Measurements from ENCODE around the gene FKBP1A. TPM values are rescaled to one million over a fixed set of nuclear protein-coding genes. Genes with fewer than 3 reads are reported as not detected.

FKBP1A gene
- total and polyA plus RNA-seq, 9 of the 15 experiments (the other 6 are each of a cell fraction or from before 2014, with no cell fraction given) = 48.8 to 502 (median 89.6) TPM

DNA sequence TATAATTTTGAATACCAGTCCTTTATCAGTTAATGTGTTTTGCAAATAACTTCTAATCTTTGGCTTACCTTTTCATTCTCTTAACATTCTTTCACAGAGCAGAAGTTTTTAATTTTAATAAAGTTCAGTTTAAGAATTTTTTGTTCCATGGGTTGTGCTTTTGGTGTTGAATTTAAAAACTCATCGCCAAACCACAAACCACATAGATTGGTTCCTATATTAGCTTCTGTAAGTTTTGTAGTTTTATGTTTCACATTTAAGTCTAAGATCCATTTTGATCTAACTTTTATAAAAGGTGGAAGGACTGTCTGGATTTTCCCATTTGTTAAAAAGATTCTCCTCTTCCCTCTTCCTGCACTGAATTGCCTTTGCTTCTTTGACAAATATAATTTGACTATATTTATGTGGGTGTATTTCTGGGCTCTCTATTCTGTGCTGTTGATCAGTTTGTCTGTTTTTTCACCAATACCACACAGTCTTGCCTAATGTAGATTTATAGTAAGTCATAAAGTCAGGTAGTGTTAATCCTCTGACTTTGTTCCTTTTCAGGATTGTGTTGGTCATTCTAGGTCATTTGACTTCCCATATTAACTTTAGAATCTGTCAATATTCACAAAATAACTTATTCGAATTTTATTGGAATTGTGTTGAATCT, 46.4 kb downstream of the FKBP1A start:
- Histone ChIP-seq H3K27me3 (ENCODE audit: control insufficient read depth in 2 of 2, insufficient read depth in 2 of 2, low read length in 2 of 2) (no peaks in the 10 kb centered on the region), H3K4me2 (ENCODE audit: insufficient read depth, low read length) (no peak overlapping the region), H3K4me1 (replicated peaks in 1 of 2; ENCODE audit: control insufficient read depth in 2 of 2, insufficient read depth in 2 of 2, low read length in 2 of 2) (no peaks in the 10 kb centered on the region), H3K79me2 (ENCODE audit: control insufficient read depth, insufficient read depth, low read length) (no peaks in the 10 kb centered on the region), H3K9ac (ENCODE audit: insufficient read depth in 1 of 2, low read depth in 2 of 2, low read length in 2 of 2) (no peak overlapping the region), H3K36me3 (ENCODE audit: control insufficient read depth, insufficient read depth, low read length) (no peaks in the 10 kb centered on the region), H4K20me1 (replicated peaks; ENCODE audit: control insufficient read depth, insufficient read depth, low read length) (peaks cover 5% of the 10 kb centered on the region; the same call in 1 of the 2 replicates), H2AFZ (ENCODE audit: low read depth, low read length) (no peak overlapping the region), H3K27ac (ENCODE audit: extremely low read depth, low read depth, low read length) (no peak overlapping the region), H3K4me3 (no peak overlapping the region), H3K9me1 (ENCODE audit: control insufficient read depth, insufficient read depth, low read length) (no peaks in the 10 kb centered on the region), H3K9me3 (replicated peaks; ENCODE audit: control insufficient read depth, insufficient read depth, low read depth, low read length) (no peaks in the 10 kb centered on the region)
- no peak for FAIRE-seq
- CTCF ChIA-PET (ENCODE audit: low intra/inter-chr PET ratio) = no interaction called here
- WGBS (ENCODE audit: insufficient coverage, low coverage, missing lambda C conversion rate) = 50% methylated on average over 2 of the region's 2 CpGs
- ATAC-seq = no peak
- no peak for DNase-seq (ENCODE audit: extremely low read depth in 1 of 4, low spot score in 3 of 4)
- POLR2A ChIA-PET = no interaction called here
- BruUV-seq (replicated peaks) = no TSS peak
- intact Hi-C loops (cut with micrococcal nuclease) = no loop called here
- in situ Hi-C loops (cut with MboI) = no loop called here
- no peak for TF ChIP-seq SIRT6 (IDR thresholded peaks at IDR 0.05; ENCODE audit: low read depth, low read length)
- TF ChIP-seq, protein P1, sequence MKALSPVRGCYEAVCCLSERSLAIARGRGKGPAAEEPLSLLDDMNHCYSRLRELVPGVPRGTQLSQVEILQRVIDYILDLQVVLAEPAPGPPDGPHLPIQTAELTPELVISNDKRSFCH (CRISPR knock-in tag; IDR thresholded peaks at IDR 0.05) = no peak
- TF ChIP-seq, protein P1 (tag; IDR thresholded peaks at IDR 0.05) = no peak
- TF ChIP-seq BDP1 (IDR thresholded peaks at IDR 0.05; ENCODE audit: insufficient read depth, insufficient read length) = no peak
- no peak for TF ChIP-seq GABPB1 (CRISPR knock-in tag; IDR thresholded peaks at IDR 0.05)
- no peak for TF ChIP-seq SMAD2 (IDR thresholded peaks at IDR 0.05; ENCODE audit: low read depth, low read length)
- no peak for TF ChIP-seq TAF1 (IDR thresholded peaks at IDR 0.05; ENCODE audit: control insufficient read depth, extremely low read depth, insufficient read depth, low read length, severe bottlenecking)
- TF ChIP-seq, protein P2, sequence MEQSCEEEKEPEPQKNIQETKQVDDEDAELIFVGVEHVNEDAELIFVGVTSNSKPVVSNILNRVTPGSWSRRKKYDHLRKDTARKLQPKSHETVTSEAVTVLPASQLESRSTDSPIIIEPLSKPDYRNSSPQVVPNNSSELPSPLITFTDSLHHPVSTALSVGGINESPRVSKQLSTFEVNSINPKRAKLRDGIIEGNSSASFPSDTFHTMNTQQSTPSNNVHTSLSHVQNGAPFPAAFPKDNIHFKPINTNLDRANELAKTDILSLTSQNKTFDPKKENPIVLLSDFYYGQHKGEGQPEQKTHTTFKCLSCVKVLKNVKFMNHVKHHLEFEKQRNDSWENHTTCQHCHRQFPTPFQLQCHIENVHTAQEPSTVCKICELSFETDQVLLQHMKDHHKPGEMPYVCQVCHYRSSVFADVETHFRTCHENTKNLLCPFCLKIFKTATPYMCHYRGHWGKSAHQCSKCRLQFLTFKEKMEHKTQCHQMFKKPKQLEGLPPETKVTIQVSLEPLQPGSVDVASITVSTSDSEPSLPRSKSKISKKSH (CRISPR knock-in tag; IDR thresholded peaks at IDR 0.05) = no peak
- no peak for TF ChIP-seq NCOA1 (IDR thresholded peaks at IDR 0.05; ENCODE audit: low read depth)
- no peak for TF ChIP-seq SOX6 (IDR thresholded peaks at IDR 0.05)
- TF ChIP-seq, protein P3, sequence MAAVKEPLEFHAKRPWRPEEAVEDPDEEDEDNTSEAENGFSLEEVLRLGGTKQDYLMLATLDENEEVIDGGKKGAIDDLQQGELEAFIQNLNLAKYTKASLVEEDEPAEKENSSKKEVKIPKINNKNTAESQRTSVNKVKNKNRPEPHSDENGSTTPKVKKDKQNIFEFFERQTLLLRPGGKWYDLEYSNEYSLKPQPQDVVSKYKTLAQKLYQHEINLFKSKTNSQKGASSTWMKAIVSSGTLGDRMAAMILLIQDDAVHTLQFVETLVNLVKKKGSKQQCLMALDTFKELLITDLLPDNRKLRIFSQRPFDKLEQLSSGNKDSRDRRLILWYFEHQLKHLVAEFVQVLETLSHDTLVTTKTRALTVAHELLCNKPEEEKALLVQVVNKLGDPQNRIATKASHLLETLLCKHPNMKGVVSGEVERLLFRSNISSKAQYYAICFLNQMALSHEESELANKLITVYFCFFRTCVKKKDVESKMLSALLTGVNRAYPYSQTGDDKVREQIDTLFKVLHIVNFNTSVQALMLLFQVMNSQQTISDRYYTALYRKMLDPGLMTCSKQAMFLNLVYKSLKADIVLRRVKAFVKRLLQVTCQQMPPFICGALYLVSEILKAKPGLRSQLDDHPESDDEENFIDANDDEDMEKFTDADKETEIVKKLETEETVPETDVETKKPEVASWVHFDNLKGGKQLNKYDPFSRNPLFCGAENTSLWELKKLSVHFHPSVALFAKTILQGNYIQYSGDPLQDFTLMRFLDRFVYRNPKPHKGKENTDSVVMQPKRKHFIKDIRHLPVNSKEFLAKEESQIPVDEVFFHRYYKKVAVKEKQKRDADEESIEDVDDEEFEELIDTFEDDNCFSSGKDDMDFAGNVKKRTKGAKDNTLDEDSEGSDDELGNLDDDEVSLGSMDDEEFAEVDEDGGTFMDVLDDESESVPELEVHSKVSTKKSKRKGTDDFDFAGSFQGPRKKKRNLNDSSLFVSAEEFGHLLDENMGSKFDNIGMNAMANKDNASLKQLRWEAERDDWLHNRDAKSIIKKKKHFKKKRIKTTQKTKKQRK (IDR thresholded peaks at IDR 0.05; ENCODE audit: borderline replicate concordance, low read depth, low read length) = no peak
- no peak for TF ChIP-seq ILF3 (IDR thresholded peaks at IDR 0.05; ENCODE audit: borderline replicate concordance)
- no peak for TF ChIP-seq NCOR1 (IDR thresholded peaks at IDR 0.05)
- TF ChIP-seq, protein P4, sequence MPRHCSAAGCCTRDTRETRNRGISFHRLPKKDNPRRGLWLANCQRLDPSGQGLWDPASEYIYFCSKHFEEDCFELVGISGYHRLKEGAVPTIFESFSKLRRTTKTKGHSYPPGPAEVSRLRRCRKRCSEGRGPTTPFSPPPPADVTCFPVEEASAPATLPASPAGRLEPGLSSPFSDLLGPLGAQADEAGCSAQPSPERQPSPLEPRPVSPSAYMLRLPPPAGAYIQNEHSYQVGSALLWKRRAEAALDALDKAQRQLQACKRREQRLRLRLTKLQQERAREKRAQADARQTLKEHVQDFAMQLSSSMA (CRISPR knock-in tag; IDR thresholded peaks at IDR 0.05) = no peak
- TF ChIP-seq RBM14 (IDR thresholded peaks at IDR 0.05; ENCODE audit: borderline replicate concordance, insufficient read depth, low read depth, low read length) = no peak

Measured in K562 (cell line).